Breast epithelium (tissue), 3 donors: ENCODE results near the gene GREM1.

Source experiments
- CTCF ChIP-seq, 3 donors: fragments of 450-650 bp; IDR thresholded peaks; one replicate each; pipeline ENCODE4 v1.5.1; 2016 to 2017; ENCODE audit warnings: antibody characterized with exemption in 3 of 3, mild to moderate bottlenecking in 3 of 3, moderate library complexity in 3 of 3
- POLR2AphosphoS5 ChIP-seq, 3 donors: sonication (generic); formaldehyde crosslinking; IDR thresholded peaks; one replicate each; pipeline ENCODE4 v1.6.1; 2017; ENCODE audit warnings: antibody characterized with exemption in 3 of 3

GRCh38 chr15:32717426-32718226, at the start of gene GREM1:
- TF ChIP-seq CTCF (IDR thresholded peaks at IDR 0.05) (no peak), POLR2AphosphoS5 (IDR thresholded peaks at IDR 0.05) (no peak)
